GM12873 (cell line): ENCODE measurements around the gene POLR1G.

Experiments
- CTCF ChIP-seq: IDR thresholded peaks from 2 replicates; pipeline ENCODE4 v1.5.1; 2012; ENCODE audit warnings: low read depth, mild to moderate bottlenecking, moderate library complexity, low read length, control low read depth; ENCODE audit not compliant: insufficient read depth; ENCODE audit errors: missing control alignments

The POLR1G gene, protein sequence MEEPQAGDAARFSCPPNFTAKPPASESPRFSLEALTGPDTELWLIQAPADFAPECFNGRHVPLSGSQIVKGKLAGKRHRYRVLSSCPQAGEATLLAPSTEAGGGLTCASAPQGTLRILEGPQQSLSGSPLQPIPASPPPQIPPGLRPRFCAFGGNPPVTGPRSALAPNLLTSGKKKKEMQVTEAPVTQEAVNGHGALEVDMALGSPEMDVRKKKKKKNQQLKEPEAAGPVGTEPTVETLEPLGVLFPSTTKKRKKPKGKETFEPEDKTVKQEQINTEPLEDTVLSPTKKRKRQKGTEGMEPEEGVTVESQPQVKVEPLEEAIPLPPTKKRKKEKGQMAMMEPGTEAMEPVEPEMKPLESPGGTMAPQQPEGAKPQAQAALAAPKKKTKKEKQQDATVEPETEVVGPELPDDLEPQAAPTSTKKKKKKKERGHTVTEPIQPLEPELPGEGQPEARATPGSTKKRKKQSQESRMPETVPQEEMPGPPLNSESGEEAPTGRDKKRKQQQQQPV

GRCh38 chr19:45406226-45407090 is at the start of gene POLR1G:
Gene POLR1G (plus strand): TSS chr19:45406644. CDS start chr19:45406697, 53 bp downstream.
- no peak for TF ChIP-seq CTCF

DNA sequence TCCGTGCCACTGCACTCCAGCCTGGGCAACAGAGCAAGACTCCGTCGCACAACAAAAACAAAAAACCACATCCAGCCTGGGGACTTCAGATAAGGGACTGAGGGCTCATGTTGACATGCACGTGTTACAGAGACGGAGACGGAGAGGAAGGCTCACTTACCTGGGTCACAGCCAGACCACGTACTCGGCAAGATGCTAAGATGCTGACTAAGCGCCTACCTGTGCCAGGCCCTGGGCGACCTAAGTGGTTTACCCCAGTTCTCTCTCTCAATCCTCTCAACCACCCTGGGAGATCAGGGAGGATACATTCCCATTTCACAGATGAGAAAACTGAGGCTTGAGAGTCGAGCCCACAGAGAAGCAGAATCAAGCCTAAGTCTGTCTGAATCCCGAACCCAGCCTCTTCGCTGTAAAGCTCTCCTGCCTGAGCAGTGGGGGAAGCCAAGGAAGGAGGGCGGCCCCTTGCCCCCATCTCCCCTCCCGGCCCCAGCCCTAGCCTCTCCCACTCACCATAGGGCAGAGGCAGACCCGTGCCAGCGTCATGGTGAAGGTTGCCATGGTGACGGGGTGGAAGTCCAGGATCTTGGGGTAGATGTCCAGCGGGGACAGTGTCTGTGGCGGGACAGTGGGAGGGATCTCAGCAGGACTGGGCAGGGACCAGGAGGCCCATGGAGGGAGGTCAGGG is 49.5 kb upstream of the POLR1G start:
- TF ChIP-seq CTCF = no peak

GRCh38 chr19:45357445-45357783 is 49.0 kb upstream of the POLR1G start:
- TF ChIP-seq CTCF = no peak

DNA sequence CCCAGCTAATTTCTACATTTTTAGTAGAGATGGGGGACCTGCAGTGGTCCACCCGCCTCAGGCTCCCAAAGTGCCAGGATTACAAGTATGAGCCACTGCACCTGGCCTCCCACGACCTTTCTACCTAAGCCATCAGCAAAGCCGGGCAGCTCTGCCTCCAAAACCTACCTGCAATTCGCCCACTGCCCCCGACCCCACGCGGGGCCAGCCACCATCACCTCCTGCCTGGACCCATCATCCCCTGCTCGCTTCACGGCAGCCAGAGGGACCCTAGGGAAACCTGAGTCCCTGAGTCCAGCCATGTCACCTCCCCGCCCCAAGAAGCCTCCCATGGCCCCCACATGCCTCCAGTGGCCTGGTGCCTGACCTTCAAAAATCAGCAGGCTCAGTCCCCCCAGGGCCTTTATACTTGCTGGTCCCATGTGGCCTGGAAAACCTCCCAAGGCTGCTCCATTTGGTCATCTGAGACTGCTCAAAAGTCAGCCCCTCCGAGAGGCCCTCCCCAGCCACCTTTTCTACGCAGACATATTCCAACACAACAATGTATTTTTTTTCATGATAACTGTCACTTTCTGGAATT is 48.1 kb upstream of the POLR1G start:
- no peak for TF ChIP-seq CTCF

DNA sequence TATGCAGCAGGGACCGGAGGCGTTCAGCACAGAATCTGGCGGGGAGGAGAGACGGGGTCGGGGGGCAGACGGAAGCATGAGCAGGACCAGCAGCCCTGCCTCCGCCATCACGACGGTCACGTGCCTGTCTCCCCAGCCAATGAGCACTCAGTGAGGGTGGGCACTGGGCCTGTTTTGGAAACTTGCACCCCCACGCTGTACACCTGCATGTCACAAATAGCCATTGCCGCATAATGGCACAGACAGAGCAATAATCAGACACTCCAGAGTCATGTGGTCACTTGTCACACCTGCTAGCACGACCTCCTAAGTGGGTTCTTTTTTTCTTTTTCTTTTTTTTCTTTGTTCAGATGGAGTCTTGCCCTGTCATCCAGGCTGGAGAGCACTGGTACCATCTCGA is 44.8 kb upstream of the POLR1G start:
- TF ChIP-seq CTCF = no peak

- no peak for TF ChIP-seq CTCF
These were observed 44.2 kb upstream of the POLR1G start for GRCh38 chr19:45362291-45362690.
